Endodermal cell (in vitro differentiated cells): ENCODE data around the gene MAGOHB. TPM values are rescaled to one million over a fixed set of nuclear protein-coding genes. Genes with fewer than 3 reads are reported as not detected.

ENCODE experiments used
- DNase-seq: peaks from one replicate; pipeline ENCODE4 v3.0.0-alpha.2; 2017
- H3K27ac ChIP-seq: 2 replicates; pipeline ENCODE4 v1.5.1; 2013; ENCODE audit warnings: mild to moderate bottlenecking, low read depth, low read length, moderate library complexity
- H3K27me3 ChIP-seq: 2 replicates; pipeline ENCODE4 v1.6.1; 2013; ENCODE audit warnings: mild to moderate bottlenecking, low read length, moderate library complexity; ENCODE audit not compliant: insufficient read depth, control insufficient read depth, poor library complexity, severe bottlenecking
- H3K36me3 ChIP-seq: 2 replicates; pipeline ENCODE4 v1.7.0; 2013; ENCODE audit warnings: mild to moderate bottlenecking, low read length, moderate library complexity; ENCODE audit not compliant: control insufficient read depth, insufficient read depth
- H3K4me1 ChIP-seq: one replicate; pipeline ENCODE4 v1.7.0; 2013; ENCODE audit warnings: low read length; ENCODE audit not compliant: control insufficient read depth, insufficient read depth
- H3K4me3 ChIP-seq: 2 replicates; pipeline ENCODE4 v1.5.1; 2013; ENCODE audit warnings: mild to moderate bottlenecking, low read length, moderate library complexity
- H3K9ac ChIP-seq: 2 replicates; pipeline ENCODE4 v1.6.1; 2013; ENCODE audit warnings: mild to moderate bottlenecking, low read length, moderate library complexity; ENCODE audit not compliant: poor library complexity, severe bottlenecking; ENCODE audit errors: extremely low read depth
- H3K9me3 ChIP-seq: 2 replicates; pipeline ENCODE4 v1.6.1; 2013; ENCODE audit warnings: mild to moderate bottlenecking, low read length, moderate library complexity; ENCODE audit not compliant: control insufficient read depth
- H3K27ac Mint-ChIP-seq: 2 replicates; pipeline ENCODE4 v1.8.0; 2020; ENCODE audit warnings: mixed read lengths
- H3K27me3 Mint-ChIP-seq: 2 replicates; pipeline ENCODE4 v1.8.0; 2021; ENCODE audit warnings: mild to moderate bottlenecking, mixed read lengths; ENCODE audit not compliant: insufficient read depth
- H3K36me3 Mint-ChIP-seq: 2 replicates; pipeline ENCODE4 v1.8.0; 2020; ENCODE audit warnings: low read depth, mixed read lengths
- H3K4me1 Mint-ChIP-seq: 2 replicates; pipeline ENCODE4 v1.8.0; 2020; ENCODE audit warnings: mixed read lengths
- H3K4me3 Mint-ChIP-seq: 2 replicates; pipeline ENCODE4 v1.8.0; 2020; ENCODE audit warnings: mild to moderate bottlenecking, moderate library complexity, mixed read lengths
- H3K9me3 Mint-ChIP-seq: 2 replicates; pipeline ENCODE4 v1.8.0; 2020; ENCODE audit warnings: mild to moderate bottlenecking, mixed read lengths
- CTCF ChIP-seq: fragments of 200-600 bp; sonication (generic); conservative IDR thresholded peaks from 2 replicates; pipeline ENCODE4 v1.5.0; 2021; ENCODE audit warnings: antibody characterized with exemption, mild to moderate bottlenecking
- WGBS, 2 experiments: methylation state at CpG; one replicate each; pipeline versions ENCODE4 v1.1.5 to v1.1.7; 2013; ENCODE audit warnings: missing lambda C conversion rate in 2 of 2, mixed read lengths in 1 of 2; ENCODE audit not compliant: insufficient coverage in 1 of 2, insufficient read length in 1 of 2; 5-methylcytosine and 5-hydroxymethylcytosine counted together
- total RNA-seq, 2 donors: library from RNA; stranded (reverse); fragmentation: NEBNext Ultra II Directional in 1 of 2; extraction: Animal tissue kit (Norgen Biotek cat#: 25700) in 1 of 2; gene quantifications; 2 replicates in 1 of 2; 3 replicates in 1 of 2; pipeline ENCODE4 v1.2.1, GENCODE V29; 2021

Gene MAGOHB
- total RNA-seq, 2 donors from 2014 or later, result 53.8 to 75.8 TPM

GRCh38 chr12:10641735-10642500 is 28.5 kb upstream of the MAGOHB start:
- Histone ChIP-seq H3K9ac (no peak overlapping the region), H3K4me3 (no peak overlapping the region), H3K36me3 (no peaks in the 10 kb centered on the region), H3K27ac (no peak overlapping the region), H3K9me3 (peaks cover 24% of the 10 kb centered on the region), H3K4me1 (peaks cover 3% of the 10 kb centered on the region), H3K27me3 (no peaks in the 10 kb centered on the region)
- peaks cover 29% of the 10 kb centered on the region for H3K9me3 Mint-ChIP-seq
- no peak overlapping the region for H3K27ac Mint-ChIP-seq
- 80 to 93% methylated on average over 3 to 6 of the region's 6 CpGs for WGBS, 2 experiments
- TF ChIP-seq CTCF, result no peak
- peaks cover 14% of the 10 kb centered on the region for H3K36me3 Mint-ChIP-seq
- DNase-seq, result no peak
- no peaks in the 10 kb centered on the region for H3K27me3 Mint-ChIP-seq
- H3K4me3 Mint-ChIP-seq, result no peak overlapping the region
- peaks cover 7% of the 10 kb centered on the region for H3K4me1 Mint-ChIP-seq

GRCh38 chr12:10638728-10639127 is 25.3 kb upstream of the MAGOHB start:
- peaks cover 11% of the 10 kb centered on the region for H3K4me1 Mint-ChIP-seq
- no peaks in the 10 kb centered on the region for H3K36me3 Mint-ChIP-seq
- Histone ChIP-seq H3K4me3 (no peak overlapping the region), H3K4me1 (peaks cover 3% of the 10 kb centered on the region), H3K9me3 (no peaks in the 10 kb centered on the region), H3K27me3 (no peaks in the 10 kb centered on the region), H3K36me3 (no peaks in the 10 kb centered on the region), H3K9ac (no peak overlapping the region), H3K27ac (no peak overlapping the region)
- no peaks in the 10 kb centered on the region for H3K27me3 Mint-ChIP-seq
- H3K27ac Mint-ChIP-seq, result no peak overlapping the region
- TF ChIP-seq CTCF, result no peak
- no CpG with 5 or more reads among the region's 1 CpG for WGBS, 2 experiments
- H3K9me3 Mint-ChIP-seq, result no peaks in the 10 kb centered on the region
- H3K4me3 Mint-ChIP-seq, result no peak overlapping the region
- no peak for DNase-seq

- 84 to 90% methylated on average over 2 to 6 of the region's 6 CpGs for WGBS, 2 experiments
- Mint-ChIP-seq H3K4me3 (no peak overlapping the region), H3K9me3 (no peaks in the 10 kb centered on the region), H3K27ac (no peak overlapping the region), H3K4me1 (peaks cover 19% of the 10 kb centered on the region), H3K27me3 (no peaks in the 10 kb centered on the region), H3K36me3 (no peaks in the 10 kb centered on the region)
- Histone ChIP-seq H3K27me3 (no peaks in the 10 kb centered on the region), H3K4me1 (peaks cover 3% of the 10 kb centered on the region), H3K9ac (no peak overlapping the region), H3K4me3 (no peak overlapping the region), H3K36me3 (no peaks in the 10 kb centered on the region), H3K9me3 (no peaks in the 10 kb centered on the region), H3K27ac (no peak overlapping the region)
- DNase-seq, result no peak
- no peak for TF ChIP-seq CTCF
Observed at GRCh38 chr12:10636611-10637010, 23.2 kb upstream of the MAGOHB start.
